Measurements from ENCODE around the gene NSUN2.

Gene NSUN2

DNA sequence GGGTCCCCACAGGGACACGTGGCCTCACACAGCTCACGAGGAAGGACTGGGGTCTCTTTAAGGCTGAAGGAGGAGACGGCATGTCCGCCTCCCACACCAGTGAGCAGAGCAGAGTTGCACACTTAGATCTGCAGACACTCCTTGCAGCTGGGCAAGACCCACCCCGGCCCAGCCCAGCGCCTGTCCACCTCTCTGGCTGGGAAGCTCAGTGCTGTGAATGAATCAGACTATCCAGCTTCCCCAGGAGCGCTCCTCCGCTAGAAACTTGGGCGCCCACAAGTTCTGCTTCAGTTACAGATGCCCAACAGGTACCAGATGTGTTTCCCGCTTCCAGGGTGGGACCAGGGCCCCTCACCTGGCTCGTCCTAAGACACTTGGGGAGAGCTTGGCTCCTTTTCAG lies 78.9 kb downstream of the NSUN2 start:
- no peak for DNase-seq

DNA sequence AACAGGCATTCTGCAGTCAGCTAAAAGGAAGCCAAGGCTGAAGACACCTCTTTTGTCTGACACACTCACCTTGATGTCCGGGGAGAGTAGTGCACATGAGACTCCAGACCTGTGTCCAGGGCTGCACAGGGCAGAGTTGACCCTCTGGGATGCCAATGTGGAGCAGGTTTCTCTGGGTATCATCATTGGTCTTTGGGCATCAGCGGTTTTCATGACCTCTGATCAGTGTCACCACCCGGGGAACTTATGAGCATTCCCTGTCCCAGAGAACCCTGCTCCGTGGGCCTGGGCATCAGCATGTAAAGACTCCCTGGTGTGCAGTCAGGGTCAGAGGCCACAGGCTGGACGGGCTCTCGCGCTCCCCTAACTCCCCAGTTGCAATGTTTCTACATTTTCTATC lies 80.2 kb downstream of the NSUN2 start:
- no peak for DNase-seq

DNA sequence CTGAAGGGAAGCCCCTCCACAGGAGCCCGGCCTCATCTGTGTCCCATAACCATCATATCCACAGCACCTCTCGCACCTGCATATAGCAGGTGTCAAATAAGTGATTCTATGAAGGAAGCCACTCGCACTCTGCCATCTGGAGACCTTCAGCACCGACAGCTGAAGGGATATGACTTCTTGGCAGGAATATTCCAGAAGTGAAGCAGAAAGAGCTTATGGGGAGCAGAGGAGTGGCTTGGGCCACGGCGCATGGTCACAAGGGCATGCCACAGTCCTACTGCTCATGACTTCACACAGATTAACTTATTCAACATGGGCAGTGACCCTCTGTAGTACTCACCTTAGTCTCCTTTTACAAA lies 80.9 kb downstream of the NSUN2 start:
- DNase-seq = no peak

DNA sequence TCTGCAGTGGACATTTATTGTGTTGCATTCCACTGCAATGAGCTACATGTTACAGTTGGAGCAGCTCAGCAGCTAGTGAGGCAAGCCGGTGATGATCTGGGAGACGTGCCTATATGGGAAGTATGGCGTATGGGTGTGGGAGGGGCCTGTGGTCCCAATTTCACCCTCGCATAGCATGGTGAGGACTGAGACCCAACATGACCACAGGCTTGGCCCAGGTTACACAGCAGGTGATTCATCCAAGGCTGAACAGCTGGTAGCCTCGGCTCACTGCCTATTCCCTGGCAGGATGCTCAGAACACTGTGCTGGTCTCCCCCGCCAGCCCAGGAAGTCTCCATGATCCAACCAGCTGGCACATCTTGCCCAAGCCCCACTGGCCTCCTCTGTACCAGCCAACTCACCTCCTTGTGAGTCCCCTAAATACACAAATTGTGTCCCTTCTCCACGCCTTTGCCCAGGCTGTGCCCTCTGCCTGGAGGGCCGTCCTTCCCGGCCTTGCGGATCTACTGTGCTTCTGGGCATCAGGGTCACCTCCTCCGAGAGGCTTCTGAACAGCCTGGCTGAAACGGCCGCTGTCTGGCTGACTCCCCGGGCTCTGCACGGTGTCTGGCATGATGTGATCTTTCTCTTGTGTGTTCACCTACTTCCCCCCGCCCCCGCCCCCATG lies 81.4 kb downstream of the NSUN2 start:
- DNase-seq = no peak

DNA sequence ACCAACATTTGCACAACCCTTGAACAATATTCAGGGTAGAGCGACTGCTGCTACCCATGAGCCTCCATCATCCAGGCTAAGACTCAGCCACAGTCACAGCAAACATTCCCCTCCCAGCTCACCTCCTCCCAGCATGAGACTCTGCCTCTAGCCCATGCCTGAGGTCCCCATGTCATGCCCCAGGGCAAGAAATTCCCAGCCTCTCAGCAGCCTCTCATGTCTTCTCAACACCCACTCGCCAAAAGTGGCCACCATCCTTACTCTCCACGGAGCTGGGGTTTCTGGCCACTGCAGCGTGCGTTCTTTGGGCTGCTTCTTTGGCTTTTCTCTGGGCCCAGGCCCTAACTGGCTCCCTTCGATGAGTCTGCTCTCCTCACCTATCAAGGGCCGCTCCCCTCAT lies 82.2 kb downstream of the NSUN2 start:
- no peak for DNase-seq

Measured in activated gamma-delta T cell (primary cell).